Stimulated activated CD4-positive, alpha-beta T cell treated with anti-CD3 and anti-CD28 coated beads, Interleukin-1b, Interleukin-23, amount 100 ng/mL, for 1 hour (primary cell): Measurements from ENCODE around the gene OTOP2.

Experiments
- DNase-seq, 2 donors: peaks; one replicate each; pipeline ENCODE4 v3.0.0-alpha.2; 2020; ENCODE audit warnings: low read depth in 2 of 2

The OTOP2 gene, protein sequence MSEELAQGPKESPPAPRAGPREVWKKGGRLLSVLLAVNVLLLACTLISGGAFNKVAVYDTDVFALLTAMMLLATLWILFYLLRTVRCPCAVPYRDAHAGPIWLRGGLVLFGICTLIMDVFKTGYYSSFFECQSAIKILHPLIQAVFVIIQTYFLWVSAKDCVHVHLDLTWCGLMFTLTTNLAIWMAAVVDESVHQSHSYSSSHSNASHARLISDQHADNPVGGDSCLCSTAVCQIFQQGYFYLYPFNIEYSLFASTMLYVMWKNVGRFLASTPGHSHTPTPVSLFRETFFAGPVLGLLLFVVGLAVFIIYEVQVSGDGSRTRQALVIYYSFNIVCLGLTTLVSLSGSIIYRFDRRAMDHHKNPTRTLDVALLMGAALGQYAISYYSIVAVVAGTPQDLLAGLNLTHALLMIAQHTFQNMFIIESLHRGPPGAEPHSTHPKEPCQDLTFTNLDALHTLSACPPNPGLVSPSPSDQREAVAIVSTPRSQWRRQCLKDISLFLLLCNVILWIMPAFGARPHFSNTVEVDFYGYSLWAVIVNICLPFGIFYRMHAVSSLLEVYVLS

DNA sequence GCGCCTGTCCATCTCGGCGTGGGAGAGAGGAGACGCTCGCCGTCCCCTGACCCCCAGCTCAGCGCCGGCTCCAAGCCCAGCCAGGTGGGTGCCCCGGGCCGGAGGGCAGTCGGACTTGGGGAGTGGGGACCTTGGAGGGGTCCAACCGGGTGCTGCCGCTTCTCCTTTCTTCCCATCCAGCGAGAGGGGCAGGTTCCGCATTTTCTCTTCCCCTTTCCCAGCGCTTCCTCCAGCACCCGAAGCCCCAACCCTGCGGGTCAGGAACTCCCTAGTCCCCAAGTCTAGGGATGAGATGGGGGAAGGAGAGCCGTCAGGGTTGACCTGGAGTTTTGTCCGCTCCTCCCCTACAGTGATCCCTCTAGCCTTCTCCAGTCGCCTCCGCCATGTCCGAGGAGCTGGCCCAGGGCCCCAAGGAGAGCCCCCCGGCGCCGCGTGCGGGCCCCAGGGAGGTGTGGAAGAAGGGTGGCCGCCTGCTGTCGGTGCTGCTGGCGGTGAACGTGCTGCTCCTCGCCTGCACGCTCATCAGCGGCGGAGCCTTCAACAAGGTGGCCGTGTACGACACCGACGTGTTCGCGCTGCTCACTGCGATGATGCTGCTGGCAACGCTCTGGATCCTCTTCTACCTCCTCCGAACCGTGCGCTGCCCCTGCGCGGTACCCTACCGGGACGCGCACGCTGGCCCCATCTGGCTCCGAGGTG lies at the start of gene OTOP2:
TSS of gene OTOP2 (plus strand) at position 24 of the 699 bp plus-strand sequence. CDS start at position 384, 360 bp downstream.
- DNase-seq, result no peak

DNA sequence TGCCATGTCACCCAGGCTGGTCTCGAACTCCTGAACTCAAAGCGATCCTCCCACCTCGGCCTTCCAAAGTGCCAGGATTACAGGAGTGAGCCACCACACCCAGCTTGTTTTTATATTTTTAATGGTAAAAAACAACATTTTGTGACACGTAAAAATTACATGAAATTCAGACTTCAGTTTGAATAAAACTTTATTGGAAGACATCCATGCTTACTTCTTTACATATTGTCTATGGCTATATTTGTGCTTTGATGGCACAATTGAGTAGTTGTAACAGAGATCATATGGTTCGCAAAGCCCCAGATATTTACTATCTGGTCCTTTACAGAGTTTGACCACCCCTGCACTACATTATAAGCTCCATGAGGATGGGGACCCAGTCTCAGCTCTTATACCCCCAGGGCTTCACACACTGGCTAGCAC lies 49.4 kb upstream of the OTOP2 start:
- DNase-seq, result no peak

DNA sequence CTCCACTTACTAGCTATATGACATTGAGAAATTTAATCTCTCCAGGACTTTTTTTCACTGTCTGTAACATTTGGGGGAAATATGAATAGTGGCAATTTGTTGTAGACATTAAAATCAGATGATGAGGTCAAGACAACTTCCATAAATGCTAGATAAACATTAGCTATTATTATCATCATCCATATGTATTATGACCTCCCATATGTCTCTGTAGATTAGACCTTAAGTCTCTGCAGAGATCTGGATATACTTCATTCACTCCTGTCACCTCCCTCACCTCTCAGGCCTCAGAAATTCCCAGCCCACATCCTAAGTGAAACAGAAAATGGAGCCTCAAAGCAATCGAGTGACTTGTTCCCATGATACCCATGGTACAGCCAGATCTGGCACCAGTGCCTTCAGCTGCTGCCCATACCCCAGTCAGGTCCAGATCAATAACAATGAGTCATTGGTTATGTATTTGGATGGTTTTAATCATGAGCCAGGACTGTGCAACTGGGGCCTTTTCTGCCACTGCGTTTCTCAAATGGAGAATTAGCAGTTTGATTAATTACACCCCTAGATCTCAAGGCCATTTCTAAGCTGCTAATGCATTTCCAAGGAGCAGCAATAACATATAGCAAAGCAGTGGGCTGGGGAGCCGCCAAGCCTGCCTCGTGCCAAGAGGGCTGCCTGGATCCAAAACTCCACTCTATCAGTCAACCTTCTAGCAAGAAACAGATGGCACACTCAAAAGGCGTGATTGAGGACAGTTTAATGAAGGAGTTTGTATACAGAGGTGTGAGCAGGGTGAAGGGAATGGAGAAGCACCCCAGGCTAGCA lies 48.7 kb upstream of the OTOP2 start:
- no peak for DNase-seq

DNA sequence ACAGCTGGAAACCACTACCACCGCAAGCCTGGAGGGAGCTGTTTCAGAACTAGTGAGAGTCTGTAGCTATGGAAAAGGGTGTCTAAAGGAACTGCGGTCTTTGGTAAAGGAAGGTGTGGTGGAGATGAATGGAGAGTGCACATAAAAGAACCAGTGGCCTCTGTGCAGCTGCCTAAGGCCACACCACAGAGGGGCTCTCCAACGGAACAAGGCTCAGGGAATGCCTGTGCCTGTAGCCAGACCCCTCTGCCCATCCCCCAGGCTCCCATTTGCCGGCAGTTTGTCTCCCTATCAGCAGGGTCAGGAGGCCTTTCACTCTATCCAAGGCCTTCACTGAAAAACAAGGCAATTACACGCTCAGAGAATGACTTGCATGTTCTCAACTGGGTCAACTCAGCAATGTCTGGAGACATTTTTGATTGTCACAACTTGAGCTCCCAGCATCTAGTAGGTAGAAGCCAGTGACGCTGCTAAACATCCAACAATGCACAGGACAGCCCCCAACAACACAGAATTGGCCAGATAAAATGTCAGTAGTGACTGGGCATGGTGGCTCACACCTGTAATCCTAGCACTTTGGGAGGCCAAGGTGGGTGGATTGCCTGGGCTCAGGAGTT lies 48.0 kb upstream of the OTOP2 start:
- DNase-seq, result no peak

DNA sequence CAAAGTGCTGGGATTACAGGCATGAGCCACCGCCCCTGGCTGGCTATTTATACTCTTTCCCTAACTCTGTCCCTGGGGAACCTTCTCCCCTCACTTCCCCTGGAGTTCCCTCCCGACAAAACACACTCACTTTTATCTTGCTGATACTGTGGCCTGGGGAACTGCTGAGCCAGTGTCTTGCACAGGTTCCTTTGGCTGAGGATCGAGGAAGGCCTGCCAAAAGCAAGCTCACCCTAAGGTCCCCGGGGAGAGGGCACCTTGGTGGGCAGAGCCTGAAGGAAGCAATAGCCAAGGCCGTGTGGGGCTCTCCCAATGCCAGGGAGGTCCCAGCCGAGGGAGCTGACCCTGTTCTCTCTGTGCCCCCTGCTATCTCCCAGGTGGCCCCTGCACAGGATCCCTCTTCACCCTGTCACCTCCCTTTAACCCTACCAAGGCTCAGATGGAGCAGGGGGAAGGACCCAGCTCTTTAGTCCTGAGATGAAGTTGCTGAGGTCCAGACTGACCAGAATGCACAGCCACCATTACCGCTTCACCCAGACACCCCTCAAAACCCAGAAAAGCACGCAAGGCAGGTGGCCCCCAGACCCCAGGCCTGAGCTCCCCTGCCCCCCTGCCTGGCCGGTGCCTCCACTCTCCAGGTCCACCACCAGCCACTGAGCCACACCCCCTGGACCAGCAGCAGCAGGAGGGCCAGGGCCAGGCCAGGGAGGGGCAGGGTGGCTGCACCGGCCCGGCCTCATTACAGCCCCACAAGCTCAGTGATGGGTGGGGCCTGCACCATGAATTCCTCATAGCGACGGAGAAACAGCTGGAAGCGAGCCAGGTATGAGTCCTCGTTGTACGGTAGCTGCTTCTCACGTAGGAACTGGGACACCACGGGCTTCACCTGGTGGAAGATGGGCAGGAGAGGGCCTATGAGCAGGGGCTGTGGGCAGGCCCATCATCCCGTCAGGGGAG lies 46.2 kb upstream of the OTOP2 start:
- no peak for DNase-seq

DNA sequence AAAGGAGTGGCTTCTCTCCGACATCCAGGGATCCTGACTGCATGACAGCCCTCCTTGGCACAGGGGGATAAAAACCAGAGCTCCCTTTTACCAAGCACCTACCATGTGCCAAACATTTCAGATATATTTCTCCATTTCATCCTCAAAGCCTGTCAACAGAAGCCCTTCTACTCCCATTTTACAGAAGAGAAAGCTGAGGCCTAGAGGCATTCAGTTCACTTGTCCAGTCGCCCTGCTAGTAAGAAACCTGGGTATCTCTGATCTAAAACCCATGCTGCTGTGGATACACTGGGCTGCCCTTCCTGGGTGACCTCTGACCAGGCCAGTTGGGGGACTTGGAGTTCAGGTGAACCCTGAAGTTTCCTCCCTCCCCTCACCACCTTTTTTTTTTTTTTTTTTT lies 45.4 kb upstream of the OTOP2 start:
- no peak for DNase-seq

DNA sequence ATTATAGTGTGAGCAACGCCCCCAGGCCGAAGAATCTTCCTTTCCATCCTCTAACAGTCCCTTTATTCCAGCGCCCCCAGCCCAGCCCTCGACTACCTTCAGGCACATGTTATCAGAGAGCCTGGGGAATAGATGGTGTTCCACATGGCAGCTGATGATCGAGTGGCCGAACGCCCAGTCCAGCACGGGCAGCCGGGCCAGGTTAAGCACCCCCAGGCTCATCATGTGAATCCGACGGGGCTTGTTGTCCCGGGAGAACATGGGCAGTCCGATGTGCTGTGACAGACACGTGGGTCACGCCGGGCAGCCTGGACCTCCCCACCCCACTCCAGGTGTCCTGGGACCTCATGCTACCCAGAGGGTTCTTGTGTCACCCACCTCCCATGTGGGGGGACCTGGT lies 44.8 kb upstream of the OTOP2 start:
- no peak for DNase-seq

DNA sequence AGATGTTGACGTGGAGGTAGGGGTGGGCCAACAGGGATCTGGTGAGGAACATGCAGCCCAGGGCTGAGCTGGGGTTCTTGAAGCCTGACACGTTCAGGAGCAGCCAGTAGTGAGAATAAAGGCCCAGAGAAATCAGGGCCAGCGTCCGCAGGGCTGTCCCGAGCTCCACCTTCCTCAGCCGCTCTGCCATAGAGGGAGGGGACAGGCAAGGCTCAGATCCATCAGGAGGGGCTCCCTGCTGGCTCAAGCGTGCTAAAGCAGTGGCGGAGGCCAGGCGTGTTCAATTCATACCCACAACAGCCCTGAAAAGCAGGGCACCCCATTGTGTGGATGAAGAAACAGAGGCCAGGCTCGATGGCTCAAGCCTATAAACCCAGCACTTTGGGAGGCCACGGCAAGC lies 43.0 kb upstream of the OTOP2 start:
- no peak for DNase-seq

DNA sequence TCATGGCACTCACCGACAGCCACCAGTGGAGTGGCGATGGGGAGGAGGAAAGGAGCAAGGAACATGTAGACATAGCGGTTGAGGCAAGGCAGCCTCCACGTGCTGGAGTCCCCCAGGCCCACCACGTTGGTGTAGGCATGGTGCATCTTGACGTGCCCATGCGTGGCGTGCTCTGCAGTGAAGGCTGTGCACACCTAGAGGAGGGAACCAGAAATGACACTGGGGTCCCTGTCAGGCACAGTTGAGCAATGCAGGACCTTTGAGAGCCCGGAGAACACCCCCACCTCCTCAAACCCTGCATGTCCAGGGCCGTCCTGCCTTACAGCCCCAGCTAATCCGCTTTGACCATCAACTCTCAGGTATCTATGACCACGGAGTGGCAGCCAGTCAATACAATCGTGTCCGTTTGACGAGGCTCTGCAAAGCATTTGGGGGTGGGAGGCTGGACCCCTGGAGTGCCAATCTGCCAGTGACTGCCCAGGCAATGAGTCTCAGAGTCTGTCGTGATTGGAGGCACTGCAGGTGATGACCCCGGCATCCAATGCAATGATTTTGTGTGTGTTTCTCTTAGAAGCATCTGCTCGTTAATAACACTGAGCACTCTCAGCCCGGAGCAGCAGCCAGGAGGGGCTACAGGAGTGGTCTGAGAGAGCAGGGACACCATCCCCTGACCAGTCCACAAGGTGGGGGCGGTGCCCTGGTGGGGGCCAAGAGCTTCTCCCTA lies 41.4 kb upstream of the OTOP2 start:
- no peak for DNase-seq

DNA sequence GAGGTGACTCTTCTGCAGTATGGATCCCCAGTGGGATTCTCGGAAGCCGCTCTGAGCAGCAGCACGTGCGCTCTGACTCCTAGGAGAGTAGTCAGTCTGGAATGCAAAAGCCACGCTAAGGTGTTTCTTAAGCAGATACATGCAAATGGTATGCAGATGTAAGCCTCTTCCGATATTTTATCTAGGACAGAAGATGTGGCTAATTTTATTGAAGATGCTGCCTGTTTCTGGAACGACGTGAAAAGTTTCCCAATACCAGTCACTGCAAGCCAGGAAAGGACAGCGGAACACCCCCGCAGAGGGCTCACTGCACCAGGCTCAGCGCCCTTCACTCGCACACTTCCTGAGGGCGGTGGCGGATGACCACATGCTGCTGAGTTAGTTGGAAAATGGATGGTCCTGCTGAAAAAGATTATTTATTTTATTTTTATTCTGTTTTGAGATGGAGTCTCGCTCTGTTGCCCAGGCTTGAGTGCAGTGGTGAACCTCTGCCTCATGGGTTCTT lies 40.8 kb upstream of the OTOP2 start:
- DNase-seq, result no peak

DNA sequence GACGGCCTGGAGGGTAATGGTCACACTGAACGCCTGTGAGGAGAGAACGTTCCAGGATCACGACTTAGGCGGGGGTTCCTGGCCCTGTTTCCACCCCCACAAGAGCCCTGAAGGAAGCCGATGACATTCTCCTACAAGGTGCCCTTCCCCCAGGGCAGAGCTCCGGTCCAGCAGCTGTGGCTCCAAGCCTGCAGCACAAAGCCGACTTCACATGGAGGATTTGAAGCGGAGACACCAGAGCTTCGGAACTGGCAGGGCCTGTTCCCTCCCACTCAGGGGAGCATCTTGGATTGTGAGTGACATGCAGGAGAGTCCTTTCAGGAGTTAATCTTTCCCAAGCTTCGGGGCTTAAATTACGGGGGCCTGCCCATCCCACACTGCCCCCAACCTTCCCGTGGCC lies 35.6 kb upstream of the OTOP2 start:
- DNase-seq, result no peak

DNA sequence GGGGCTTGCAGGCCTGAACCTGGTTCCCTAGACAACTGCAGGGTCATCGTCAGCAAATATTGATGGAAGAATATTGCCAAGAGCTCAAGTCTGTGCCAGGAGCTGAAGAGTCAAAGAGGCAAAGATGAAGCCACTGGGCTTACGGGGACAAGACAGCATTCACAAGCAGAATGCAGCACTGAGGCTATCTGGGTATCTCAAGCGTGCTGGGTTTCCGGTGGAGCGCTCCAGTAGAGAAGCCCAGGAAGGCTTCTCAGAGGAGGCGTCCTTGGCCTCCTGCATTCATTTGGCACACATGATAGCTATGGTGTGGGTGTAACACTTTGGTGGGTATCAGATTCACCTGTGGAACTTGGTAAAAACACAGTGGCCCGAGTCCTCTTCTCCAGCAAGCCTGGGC lies 33.5 kb upstream of the OTOP2 start:
- no peak for DNase-seq

DNA sequence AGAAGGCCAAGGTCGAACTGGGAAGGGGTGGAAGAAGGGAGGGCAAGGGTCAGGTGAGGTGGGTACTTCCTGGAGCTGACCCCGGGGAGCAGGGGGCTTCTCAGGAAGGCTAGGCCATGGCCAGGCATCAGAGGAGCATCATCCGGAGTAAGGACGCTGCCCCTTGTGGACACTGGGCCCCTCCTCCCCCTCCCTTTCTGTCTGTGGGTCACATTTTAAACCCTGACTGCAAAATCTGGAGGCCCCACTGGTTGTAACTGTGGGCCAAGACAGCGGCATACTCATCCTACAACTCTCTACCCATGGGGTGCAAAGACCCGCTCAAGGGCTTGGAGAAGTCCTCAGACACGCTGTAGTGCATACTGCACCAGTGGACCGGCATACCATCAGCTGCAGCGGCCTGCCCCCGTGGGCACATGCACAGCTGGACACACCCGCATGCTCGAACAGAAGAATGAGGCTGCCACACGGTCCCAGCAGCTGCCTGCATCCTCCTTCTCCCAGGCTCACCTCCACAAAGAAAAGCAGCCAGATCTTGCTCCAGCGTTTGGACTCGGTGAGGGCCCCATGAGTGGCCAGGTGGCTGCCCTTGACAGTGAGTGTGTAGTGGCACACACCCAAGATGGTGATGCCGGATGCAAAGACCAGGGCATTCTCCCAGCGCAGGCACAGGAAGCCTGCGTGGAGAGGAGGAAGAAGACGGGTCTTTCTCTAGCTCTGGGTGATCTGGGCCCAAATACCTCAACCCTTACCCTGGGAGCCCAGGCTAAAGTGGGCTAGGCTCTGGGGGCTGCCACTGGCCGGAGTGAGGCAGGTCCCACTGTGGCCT lies 31.8 kb upstream of the OTOP2 start:
- DNase-seq, result no peak

DNA sequence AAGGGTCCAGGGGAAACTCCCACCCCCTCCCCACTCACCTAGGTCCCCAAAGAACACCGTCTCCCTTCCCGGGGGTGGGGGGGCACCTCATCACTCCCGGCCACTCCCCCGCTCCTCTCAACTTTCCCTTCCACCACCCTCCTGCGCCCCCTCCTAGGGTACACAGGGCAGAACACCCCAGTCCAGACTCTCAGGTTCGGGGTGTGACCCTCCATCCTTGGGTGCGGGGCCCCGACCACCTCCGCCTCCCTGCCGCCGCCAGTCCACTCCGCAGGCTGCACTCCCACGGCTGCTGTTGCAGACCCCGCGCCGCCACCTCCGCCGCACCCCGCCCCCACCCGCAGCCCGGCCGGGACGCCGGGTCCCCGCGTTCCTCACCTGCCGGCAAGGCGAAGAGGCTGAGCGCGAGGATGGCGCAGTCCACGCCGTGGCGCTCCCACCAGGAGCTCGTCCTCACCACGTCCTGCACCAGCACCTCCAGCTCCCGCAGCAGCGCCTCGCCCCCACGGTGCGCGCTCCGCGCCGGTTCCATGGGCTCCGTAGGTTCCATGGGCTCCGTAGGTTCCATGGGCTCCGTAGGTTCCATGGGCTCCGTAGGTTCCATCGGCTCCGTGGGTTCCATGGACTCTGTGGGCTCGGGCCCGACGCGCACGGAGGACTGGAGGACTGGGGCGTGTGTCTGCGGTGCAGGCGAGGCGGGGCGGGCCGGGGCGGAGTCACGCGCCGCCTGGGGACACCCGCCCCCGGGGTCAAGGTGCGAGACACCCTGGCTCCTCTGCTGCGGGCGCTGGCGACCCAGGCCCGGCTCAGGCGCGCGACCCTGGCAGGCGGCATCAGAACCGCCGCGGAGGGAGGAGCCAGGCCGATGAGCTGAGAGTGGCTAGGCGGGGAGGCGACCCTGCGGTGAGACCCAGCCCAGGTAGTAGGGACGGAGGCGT lies 30.8 kb upstream of the OTOP2 start, which contains the start of gene FADS6:
TSS of gene FADS6 (minus strand) at position 660 of the 938 bp plus-strand sequence. CDS start at position 622, 38 bp downstream.
- DNase-seq, result no peak

DNA sequence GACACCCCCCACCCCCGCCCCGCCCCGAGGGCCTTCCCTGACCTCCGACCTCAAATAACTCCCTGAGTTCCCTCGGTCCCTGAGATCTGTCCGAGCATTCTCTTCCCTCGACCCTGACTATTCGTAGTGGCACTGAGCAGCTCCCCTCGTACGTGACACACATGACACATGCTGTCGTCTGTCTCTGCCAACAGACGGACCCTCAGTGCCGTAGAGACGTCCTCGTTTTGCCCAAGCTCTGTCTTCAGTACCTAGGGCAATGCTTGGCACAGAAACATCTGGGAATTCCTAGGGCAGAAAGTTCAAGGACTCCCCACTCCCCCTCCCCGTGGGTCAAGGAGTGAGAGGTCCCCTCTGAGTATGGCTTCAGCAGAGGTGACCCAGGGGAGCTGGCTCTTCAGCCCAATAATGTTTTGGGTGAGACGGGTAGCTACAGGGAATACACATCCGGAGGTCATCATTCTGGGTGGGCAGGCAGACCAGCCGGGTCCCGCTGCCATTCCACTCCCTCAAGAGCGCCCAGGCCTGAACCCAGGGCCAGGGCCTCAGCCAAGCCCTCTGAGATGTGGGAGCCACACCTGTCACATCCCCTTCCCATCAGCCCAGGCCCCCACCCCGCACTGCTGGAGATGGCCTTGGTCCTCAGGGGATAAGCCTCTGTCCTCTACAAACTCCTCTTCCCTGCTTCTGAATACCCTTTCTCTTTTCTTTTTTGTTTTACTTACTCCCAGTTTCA lies 30.0 kb upstream of the OTOP2 start:
- DNase-seq, result no peak

DNA sequence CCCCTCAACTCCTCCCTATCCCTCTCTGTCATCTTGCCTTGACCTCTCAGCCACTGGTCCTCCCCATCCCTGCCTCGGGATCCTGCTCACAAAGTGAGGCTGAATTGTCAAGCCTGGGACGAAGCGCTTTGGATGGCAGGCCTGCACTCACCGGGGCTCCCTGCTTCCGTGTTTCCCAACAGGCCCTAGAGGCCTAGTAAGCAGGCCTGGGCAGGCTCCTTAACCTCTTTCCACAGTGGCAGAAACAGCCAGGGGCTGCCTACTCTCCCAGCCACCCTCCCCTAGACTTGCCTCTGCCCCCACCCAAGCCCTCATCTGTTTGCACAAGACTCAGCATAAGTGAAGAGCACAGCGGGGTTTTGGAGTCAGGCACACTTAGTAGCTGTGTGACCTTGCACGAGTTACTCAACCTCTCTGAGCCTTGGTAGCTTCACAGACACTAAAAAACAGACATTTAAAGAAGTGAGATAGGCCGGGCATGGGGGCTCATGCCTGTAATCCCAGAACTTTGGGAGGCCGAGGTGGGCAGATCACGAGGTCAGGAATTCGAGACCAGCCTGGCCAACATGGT lies 25.6 kb upstream of the OTOP2 start:
- no peak for DNase-seq
